Measurements from ENCODE around the gene NDUFS7. TPM values are rescaled to one million over a fixed set of nuclear protein-coding genes. Genes with fewer than 3 reads are reported as not detected.
A peak's percentile ranks its signal among the peaks of the same experiment; 100 is the strongest.

Gene NDUFS7
- total and polyA plus RNA-seq, 12 donors, result 4.7 to 286 (median 148) TPM

- TF ChIP-seq CTCF (IDR thresholded peaks at IDR 0.05), result no peak
- TF ChIP-seq POLR2A (IDR thresholded peaks at IDR 0.05), result no peak
- Histone ChIP-seq H3K36me3 (replicated peaks in 1 of 2) (peaks cover 0 to 12% of the 10 kb centered on the region in 2 donors), H3K9me3 (replicated peaks in 1 of 3) (no peaks in the 10 kb centered on the region), H3K4me3 (peak overlapping the region; percentile 12 to 87 (median 84)), H3K27me3 (no peaks in the 10 kb centered on the region), H3K27ac (peak overlapping the region; percentile 67 to 91 (median 80)), H3K4me1 (replicated peaks in 1 of 2) (peaks cover 28 to 35% of the 10 kb centered on the region in 2 donors)
- intact Hi-C loops (cut with DNase I), result loop anchor here in 1 of 2 donors (10.0 kb wide), 1 partner anchor 99 kb away; the partner anchor contains the start of gene EFNA2
- 0 to 14% (median 1%) methylated on average over 2 to 23 of the region's 23 CpGs for WGBS, 4 donors
- no peak for DNase-seq
Observed at GRCh38 chr19:1384085-1384462, 367 bp downstream of the NDUFS7 start.

- Histone ChIP-seq H3K27me3 (no peaks in the 10 kb centered on the region), H3K9me3 (replicated peaks in 1 of 3) (no peaks in the 10 kb centered on the region), H3K4me3 (peak overlapping the region in 3 of 4 donors; percentile 80 to 87 (median 87)), H3K36me3 (replicated peaks in 1 of 2) (peaks cover 0 to 17% of the 10 kb centered on the region in 2 donors), H3K27ac (peak overlapping the region in 4 of 5 donors; percentile 67 to 91 (median 84)), H3K4me1 (replicated peaks in 1 of 2) (peaks cover 28 to 35% of the 10 kb centered on the region in 2 donors)
- TF ChIP-seq CTCF (IDR thresholded peaks at IDR 0.05) (no peak), POLR2A (IDR thresholded peaks at IDR 0.05) (no peak)
- WGBS, 4 donors, result 30 to 39% (median 33%) methylated on average over 17 of the region's 17 CpGs
- no peak for DNase-seq
- intact Hi-C loops (cut with DNase I), result loop anchor here in 1 of 2 donors (10.0 kb wide), 1 partner anchor 100 kb away; the partner anchor contains the start of gene EFNA2
Observed at GRCh38 chr19:1384478-1385110, 887 bp downstream of the NDUFS7 start.

- Histone ChIP-seq H3K27me3 (no peaks in the 10 kb centered on the region), H3K27ac (no peak overlapping the region), H3K9me3 (replicated peaks in 1 of 3) (no peaks in the 10 kb centered on the region), H3K36me3 (replicated peaks in 1 of 2) (peaks cover 0 to 22% of the 10 kb centered on the region in 2 donors), H3K4me3 (no peak overlapping the region), H3K4me1 (replicated peaks in 1 of 2) (peaks cover 28 to 35% of the 10 kb centered on the region in 2 donors)
- TF ChIP-seq CTCF (IDR thresholded peaks at IDR 0.05), result no peak
- no peak for TF ChIP-seq POLR2A (IDR thresholded peaks at IDR 0.05)
- 45 to 65% (median 59%) methylated on average over 1 to 3 of the region's 3 CpGs for WGBS, 4 donors
- DNase-seq, result no peak
- intact Hi-C loops (cut with DNase I), result loop anchor here in 1 of 2 donors (10.0 kb wide), 1 partner anchor 101 kb away; the partner anchor contains the start of gene EFNA2
Observed at GRCh38 chr19:1385816-1386215, 2.1 kb downstream of the NDUFS7 start.

- H3K36me3 ChIP-seq (replicated peaks in 1 of 2), result peaks cover 0 to 35% of the 10 kb centered on the region in 2 donors
- no peaks in the 10 kb centered on the region for H3K27me3 ChIP-seq
- H3K4me1 ChIP-seq (replicated peaks in 1 of 2), result peaks cover 17 to 24% of the 10 kb centered on the region in 2 donors
- no peak overlapping the region for H3K27ac ChIP-seq
- no peaks in the 10 kb centered on the region for H3K9me3 ChIP-seq (replicated peaks in 1 of 3)
- intact Hi-C loops (cut with DNase I), result loop anchor here in 1 of 2 donors (10.0 kb wide), 1 partner anchor 102 kb away; the partner anchor contains the start of gene EFNA2
- no peak overlapping the region for H3K4me3 ChIP-seq
- DNase-seq, result no peak
- WGBS, 4 donors, result 91 to 94% (median 92%) methylated on average over 27 to 39 of the region's 39 CpGs
- no peak for TF ChIP-seq CTCF (IDR thresholded peaks at IDR 0.05)
- no peak for TF ChIP-seq POLR2A (IDR thresholded peaks at IDR 0.05)
Observed at GRCh38 chr19:1386945-1387683, 3.4 kb downstream of the NDUFS7 start.
